Gastroesophageal sphincter (tissue), 4 donors: ENCODE data around the gene OR6C3. TPM values are rescaled to one million over a fixed set of nuclear protein-coding genes. Genes with fewer than 3 reads are reported as not detected.
"Not testable (repeated sequence)": the region's sequence is repeated elsewhere in the genome, so short reads cannot be mapped to it uniquely, and the experiment has no call there.

Experiments
- ATAC-seq: fragments of 150-250 bp; one replicate; pipeline ENCODE4 v1.9.1; 2016; ENCODE audit warnings: mild to moderate bottlenecking, moderate library complexity
- H3K27ac ChIP-seq, 4 donors: fragments of 200-600 bp; sonication (generic) in 3 of 4; 1 replicate in 3 of 4; 2 replicates in 1 of 4; pipeline ENCODE4 v1.5.1; 2016 to 2019
- H3K27me3 ChIP-seq: fragments of 200-600 bp; sonication (generic); one replicate; pipeline ENCODE4 v1.5.1; 2019
- H3K36me3 ChIP-seq, 2 donors: fragments of 200-600 bp; sonication (generic); one replicate each; pipeline ENCODE4 v1.5.1; 2019; ENCODE audit warnings: control low read depth in 1 of 2
- H3K4me1 ChIP-seq, 3 donors: fragments of 200-600 bp; sonication (generic); 1 replicate in 2 of 3; 2 replicates in 1 of 3; pipeline ENCODE4 v1.5.1; 2016 to 2019; ENCODE audit warnings: control low read depth in 2 of 3
- H3K4me3 ChIP-seq, 2 donors: fragments of 200-600 bp; sonication (generic); one replicate each; pipeline ENCODE4 v1.5.1; 2019; ENCODE audit warnings: mild to moderate bottlenecking in 1 of 2, moderate library complexity in 1 of 2
- H3K9me3 ChIP-seq, 3 donors: fragments of 200-600 bp; sonication (generic); one replicate each; pipeline ENCODE4 v1.5.1; 2017 to 2019; ENCODE audit warnings: control low read depth in 2 of 3
- EP300 ChIP-seq: sonication (generic); formaldehyde crosslinking; IDR thresholded peaks from one replicate; pipeline ENCODE4 v1.6.1; 2017; ENCODE audit warnings: antibody characterized with exemption, mild to moderate bottlenecking
- POLR2A ChIP-seq, 2 donors: fragments of 450-650 bp; IDR thresholded peaks; one replicate each; pipeline ENCODE4 v1.6.1; 2017; ENCODE audit warnings: antibody characterized with exemption in 2 of 2, mild to moderate bottlenecking in 2 of 2, moderate library complexity in 1 of 2
- POLR2AphosphoS5 ChIP-seq: sonication (generic); formaldehyde crosslinking; IDR thresholded peaks from one replicate; pipeline ENCODE4 v1.6.1; 2017; ENCODE audit warnings: antibody characterized with exemption
- WGBS, 2 donors: methylation state at CpG; one replicate each; pipeline ENCODE4 v1.1.5; 2018; ENCODE audit warnings: low coverage in 1 of 2; 5-methylcytosine and 5-hydroxymethylcytosine counted together
- total RNA-seq, 4 donors: library from RNA; depleted of rRNA; stranded (reverse); fragments of >200 nt; gene quantifications; one replicate each; pipeline ENCODE4 v1.1.0, GENCODE V29; 2016
- TF ChIP-seq, protein P1 (sequence below), 4 experiments: fragments of 200-600 bp in 2 of 4; fragments of 450-650 bp in 2 of 4; sonication (generic) in 1 of 4; IDR thresholded peaks; one replicate each; pipeline ENCODE4 v1.5.1; 2017 to 2019; ENCODE audit warnings: antibody characterized with exemption in 4 of 4, mild to moderate bottlenecking in 2 of 4, moderate library complexity in 2 of 4

OR6C3 gene
- total RNA-seq, 4 donors from 2014 or later: not detected

DNA sequence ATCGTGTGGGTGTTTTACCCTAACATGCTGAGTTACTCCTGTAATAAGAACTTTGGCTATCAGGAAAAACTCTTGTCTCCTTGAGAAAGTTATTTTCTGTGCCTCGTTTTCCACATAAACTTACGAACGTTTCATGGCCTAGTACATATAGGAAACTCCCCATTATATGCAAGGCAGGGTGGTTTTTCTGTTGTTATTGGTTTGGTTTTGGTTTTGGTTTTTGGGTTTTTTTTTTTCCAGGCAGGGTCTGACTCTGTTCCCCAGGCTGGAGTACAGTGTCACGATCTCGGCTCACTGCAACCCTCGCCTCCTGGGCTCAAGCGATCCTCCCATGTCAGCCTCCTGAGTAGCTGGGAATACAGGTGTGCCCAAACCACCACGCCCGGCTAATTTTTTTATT is 5.5 kb downstream of the OR6C3 start:
- no peak for ATAC-seq
- Histone ChIP-seq H3K9me3 (no peaks in the 10 kb centered on the region), H3K36me3 (no peaks in the 10 kb centered on the region), H3K4me1 (no peaks in the 10 kb centered on the region), H3K4me3 (no peak overlapping the region), H3K27me3 (no peaks in the 10 kb centered on the region), H3K27ac (no peak overlapping the region)
- 86 to 87% methylated on average over 10 of the region's 10 CpGs for WGBS, 2 donors
- TF ChIP-seq POLR2A (IDR thresholded peaks at IDR 0.05) (no peak), POLR2AphosphoS5 (no peak), EP300 (no peak)
- TF ChIP-seq, protein P1, sequence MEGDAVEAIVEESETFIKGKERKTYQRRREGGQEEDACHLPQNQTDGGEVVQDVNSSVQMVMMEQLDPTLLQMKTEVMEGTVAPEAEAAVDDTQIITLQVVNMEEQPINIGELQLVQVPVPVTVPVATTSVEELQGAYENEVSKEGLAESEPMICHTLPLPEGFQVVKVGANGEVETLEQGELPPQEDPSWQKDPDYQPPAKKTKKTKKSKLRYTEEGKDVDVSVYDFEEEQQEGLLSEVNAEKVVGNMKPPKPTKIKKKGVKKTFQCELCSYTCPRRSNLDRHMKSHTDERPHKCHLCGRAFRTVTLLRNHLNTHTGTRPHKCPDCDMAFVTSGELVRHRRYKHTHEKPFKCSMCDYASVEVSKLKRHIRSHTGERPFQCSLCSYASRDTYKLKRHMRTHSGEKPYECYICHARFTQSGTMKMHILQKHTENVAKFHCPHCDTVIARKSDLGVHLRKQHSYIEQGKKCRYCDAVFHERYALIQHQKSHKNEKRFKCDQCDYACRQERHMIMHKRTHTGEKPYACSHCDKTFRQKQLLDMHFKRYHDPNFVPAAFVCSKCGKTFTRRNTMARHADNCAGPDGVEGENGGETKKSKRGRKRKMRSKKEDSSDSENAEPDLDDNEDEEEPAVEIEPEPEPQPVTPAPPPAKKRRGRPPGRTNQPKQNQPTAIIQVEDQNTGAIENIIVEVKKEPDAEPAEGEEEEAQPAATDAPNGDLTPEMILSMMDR (IDR thresholded peaks at IDR 0.05): no peak

DNA sequence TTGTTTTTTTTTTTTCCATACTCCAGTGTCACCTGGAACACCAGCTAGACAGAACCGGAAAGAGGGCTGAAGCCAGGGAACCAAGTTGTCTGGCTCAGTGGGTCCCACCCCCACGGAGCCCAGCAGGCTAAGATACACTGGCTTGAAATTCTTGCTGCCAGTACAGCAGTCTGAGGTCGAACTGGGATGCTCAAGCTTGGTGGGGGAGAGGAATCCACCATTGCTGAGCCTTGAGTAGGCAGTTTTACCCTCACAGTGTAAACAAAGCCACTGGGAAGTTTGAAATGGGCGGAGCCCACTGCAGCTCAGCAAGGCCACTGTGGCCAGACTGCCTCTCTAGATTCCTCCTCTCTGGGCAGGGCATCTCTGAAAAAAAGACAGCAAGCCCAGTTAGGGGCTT is 24.8 kb downstream of the OR6C3 start:
- not testable (repeated sequence) for H3K27ac ChIP-seq, ATAC-seq, H3K36me3 ChIP-seq, H3K4me3 ChIP-seq, H3K4me1 ChIP-seq, H3K27me3 ChIP-seq
- peaks cover 0 to 12% (median 0%) of the 10 kb centered on the region in 3 donors for H3K9me3 ChIP-seq
- 71% methylated on average over 1 of the region's 4 CpGs; no CpG with 5 or more reads in 1 of the 2 donors for WGBS, 2 donors

DNA sequence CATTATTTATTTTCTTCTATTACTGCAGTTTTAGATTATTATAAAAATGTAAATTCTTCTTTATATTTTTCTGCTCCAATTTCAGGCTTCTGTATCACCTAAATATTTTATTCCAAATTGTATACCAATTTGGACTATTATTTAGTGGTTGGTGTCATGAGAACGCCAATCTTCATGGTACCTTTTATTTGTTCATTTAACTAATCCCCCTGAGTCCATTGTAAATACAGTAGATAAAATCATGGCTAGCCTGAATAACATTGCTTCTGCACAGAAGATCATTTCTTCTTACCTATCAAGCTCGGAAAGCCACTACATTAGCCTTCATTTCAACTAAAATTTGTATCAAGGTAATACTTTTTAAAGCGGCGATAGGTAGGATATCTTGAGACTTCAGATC is 32.1 kb downstream of the OR6C3 start, which contains the start of gene OR6C75:
TSS of gene OR6C75 (plus strand) at position 301 of the 400 bp plus-strand sequence. CDS start 2,136 bp downstream, outside the sequence.
- Histone ChIP-seq H3K36me3 (no peaks in the 10 kb centered on the region), H3K27me3 (no peaks in the 10 kb centered on the region), H3K27ac (no peak within 1 kb of the TSS), H3K4me3 (no peak within 1 kb of the TSS), H3K4me1 (no peaks in the 10 kb centered on the region), H3K9me3 (peaks cover 0 to 5% (median 0%) of the 10 kb centered on the region in 3 donors)
- ATAC-seq: no peak
- 78 to 80% methylated on average over 3 to 4 of the region's 4 CpGs for WGBS, 2 donors
- TF ChIP-seq POLR2AphosphoS5 (no peak), EP300 (no peak), POLR2A (IDR thresholded peaks at IDR 0.05) (no peak)
- TF ChIP-seq, protein P1 (IDR thresholded peaks at IDR 0.05): no peak

DNA sequence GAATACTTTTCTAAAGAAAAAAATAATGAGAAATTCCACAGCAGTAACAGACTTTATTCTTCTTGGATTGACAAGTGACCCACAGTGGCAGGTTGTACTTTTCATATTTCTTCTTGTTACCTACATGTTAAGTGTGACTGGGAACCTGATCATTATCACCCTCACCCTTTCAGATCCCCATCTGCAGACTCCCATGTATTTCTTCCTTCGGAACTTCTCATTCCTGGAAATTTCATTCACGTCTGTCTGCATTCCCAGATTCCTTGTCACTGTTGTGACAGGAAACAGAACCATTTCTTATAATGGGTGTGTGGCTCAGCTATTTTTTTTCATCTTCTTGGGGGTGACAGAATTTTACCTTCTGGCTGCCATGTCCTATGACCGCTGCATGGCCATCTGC is 34.5 kb downstream of the OR6C3 start:
- no peak overlapping the region for H3K27ac ChIP-seq
- H3K27me3 ChIP-seq: no peaks in the 10 kb centered on the region
- no peaks in the 10 kb centered on the region for H3K9me3 ChIP-seq
- H3K4me1 ChIP-seq: no peaks in the 10 kb centered on the region
- WGBS, 2 donors: 45 to 61% methylated on average over 2 to 3 of the region's 3 CpGs
- no peaks in the 10 kb centered on the region for H3K36me3 ChIP-seq
- TF ChIP-seq POLR2A (IDR thresholded peaks at IDR 0.05) (no peak), POLR2AphosphoS5 (no peak), EP300 (no peak)
- TF ChIP-seq, protein P1 (IDR thresholded peaks at IDR 0.05): no peak
- no peak for ATAC-seq
- H3K4me3 ChIP-seq: no peak overlapping the region

DNA sequence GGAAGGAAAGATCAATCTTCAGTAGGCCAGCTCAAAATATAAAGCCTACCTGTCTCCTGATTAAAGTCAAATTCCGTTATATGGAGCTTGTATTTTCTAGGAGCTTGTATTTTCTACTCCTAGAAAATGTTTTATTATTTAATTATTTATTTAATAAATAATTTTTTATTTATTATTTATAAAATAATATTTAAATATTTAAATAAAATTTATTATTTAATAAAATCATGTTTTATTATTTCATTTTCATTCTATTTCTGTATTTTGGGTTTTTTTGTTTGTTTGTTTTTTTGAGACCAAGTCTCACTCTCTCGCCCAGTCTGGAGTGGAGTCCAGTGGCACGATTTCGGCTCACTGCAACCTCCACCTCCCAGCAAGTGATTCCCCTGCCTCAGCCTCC is 42.0 kb downstream of the OR6C3 start:
- H3K36me3 ChIP-seq: no peaks in the 10 kb centered on the region
- no peaks in the 10 kb centered on the region for H3K27me3 ChIP-seq
- H3K4me1 ChIP-seq: no peaks in the 10 kb centered on the region
- H3K27ac ChIP-seq: no peak overlapping the region
- TF ChIP-seq, protein P1 (IDR thresholded peaks at IDR 0.05): no peak
- TF ChIP-seq POLR2AphosphoS5 (no peak), EP300 (no peak), POLR2A (IDR thresholded peaks at IDR 0.05) (no peak)
- no peaks in the 10 kb centered on the region for H3K9me3 ChIP-seq
- no peak for ATAC-seq
- no peak overlapping the region for H3K4me3 ChIP-seq
- WGBS, 2 donors: 64 to 68% methylated on average over 4 of the region's 4 CpGs

Other genes starting within 250 kb of the OR6C3 start
- not detected for gene OR9K2, start 204.3 kb upstream of the OR6C3 start, total RNA-seq
- gene OR10A7, start 109.7 kb upstream of the OR6C3 start, total RNA-seq: not detected
- gene OR6C74, start 86.1 kb upstream of the OR6C3 start, total RNA-seq: not detected
- not detected for gene OR6C6, start 34.2 kb upstream of the OR6C3 start, total RNA-seq
- not detected for gene OR6C1, start 16.4 kb upstream of the OR6C3 start, total RNA-seq
- not detected for gene OR6C75, start 32.2 kb downstream of the OR6C3 start, total RNA-seq
- not detected for gene OR6C65, start 69.8 kb downstream of the OR6C3 start, total RNA-seq
- gene OR6C76, start 95.5 kb downstream of the OR6C3 start, total RNA-seq: not detected
- not detected for gene OR6C2, start 113.3 kb downstream of the OR6C3 start, total RNA-seq
- gene OR6C70, start 139.4 kb downstream of the OR6C3 start, total RNA-seq: not detected
- gene OR6C68, start 161.6 kb downstream of the OR6C3 start, total RNA-seq: not detected
- not detected for gene OR6C4, start 218.9 kb downstream of the OR6C3 start, total RNA-seq
- gene OR2AP1, start 241.7 kb downstream of the OR6C3 start, total RNA-seq: not detected